Gastrocnemius medialis (tissue), 4 donors: ENCODE measurements around the gene SP100.

Experiments
- CTCF ChIP-seq, 5 experiments: fragments of 450-650 bp in 3 of 5; fragments of 200-600 bp in 2 of 5; sonication (generic) in 2 of 5; IDR thresholded peaks in 4 of 5; conservative IDR thresholded peaks in 1 of 5; 1 replicate in 4 of 5; 2 replicates in 1 of 5; pipeline ENCODE4 v1.5.1; 2016 to 2019; ENCODE audit warnings: antibody characterized with exemption in 5 of 5, mild to moderate bottlenecking in 3 of 5, moderate library complexity in 3 of 5
- POLR2A ChIP-seq, 2 donors: fragments of 450-650 bp; IDR thresholded peaks; one replicate each; pipeline ENCODE4 v1.6.1; 2017; ENCODE audit warnings: antibody characterized with exemption in 2 of 2, mild to moderate bottlenecking in 2 of 2, moderate library complexity in 2 of 2

GRCh38 chr2:230552181-230552580 is 136.2 kb downstream of the SP100 start:
- no peak for TF ChIP-seq POLR2A (IDR thresholded peaks at IDR 0.05)
- no peak for TF ChIP-seq CTCF (IDR thresholded peaks at IDR 0.05 in 4 of 5, conservative IDR thresholded peaks at IDR 0.05 in 1 of 5)
